ENCODE measurements around the gene VDR.

DNA sequence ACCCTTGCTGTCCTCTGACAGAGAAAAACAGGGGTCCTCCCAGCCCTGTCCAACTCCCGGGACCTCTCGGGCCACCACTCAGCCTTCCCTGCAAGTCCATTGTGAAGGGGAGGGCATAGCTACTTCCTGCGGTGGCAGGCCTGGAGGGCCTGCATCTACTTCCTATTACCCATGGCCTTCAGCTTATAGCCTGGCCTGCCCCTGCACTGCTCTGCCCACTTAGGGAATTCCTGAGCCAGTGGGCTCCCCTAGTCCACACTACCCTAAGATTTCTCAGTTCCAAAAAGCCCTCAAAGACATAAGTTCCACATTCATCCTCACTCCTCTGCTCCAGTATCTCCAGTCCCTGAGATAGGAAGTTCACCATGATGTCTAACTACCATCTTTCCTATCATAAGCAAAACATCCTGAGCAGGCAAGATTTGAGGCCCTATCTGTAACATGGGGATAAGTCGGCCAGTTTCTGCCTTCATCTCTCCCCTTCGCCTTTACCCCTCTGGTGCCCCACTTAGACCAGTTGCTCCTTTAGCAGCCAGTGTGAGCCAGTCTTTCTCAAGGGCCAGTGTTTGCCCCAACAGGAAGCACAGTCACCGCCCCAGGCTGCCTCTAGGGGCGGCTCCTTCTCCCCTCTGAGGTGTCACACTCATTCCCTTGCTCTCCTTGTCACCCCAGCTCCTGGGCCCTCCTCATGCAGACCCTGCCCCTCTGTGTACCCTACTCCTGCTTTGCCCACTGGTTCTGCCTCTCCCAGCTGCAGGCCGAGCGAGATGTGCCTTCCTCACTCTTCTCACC, 96.0 kb downstream of the VDR start:
- TF ChIP-seq, protein P1, sequence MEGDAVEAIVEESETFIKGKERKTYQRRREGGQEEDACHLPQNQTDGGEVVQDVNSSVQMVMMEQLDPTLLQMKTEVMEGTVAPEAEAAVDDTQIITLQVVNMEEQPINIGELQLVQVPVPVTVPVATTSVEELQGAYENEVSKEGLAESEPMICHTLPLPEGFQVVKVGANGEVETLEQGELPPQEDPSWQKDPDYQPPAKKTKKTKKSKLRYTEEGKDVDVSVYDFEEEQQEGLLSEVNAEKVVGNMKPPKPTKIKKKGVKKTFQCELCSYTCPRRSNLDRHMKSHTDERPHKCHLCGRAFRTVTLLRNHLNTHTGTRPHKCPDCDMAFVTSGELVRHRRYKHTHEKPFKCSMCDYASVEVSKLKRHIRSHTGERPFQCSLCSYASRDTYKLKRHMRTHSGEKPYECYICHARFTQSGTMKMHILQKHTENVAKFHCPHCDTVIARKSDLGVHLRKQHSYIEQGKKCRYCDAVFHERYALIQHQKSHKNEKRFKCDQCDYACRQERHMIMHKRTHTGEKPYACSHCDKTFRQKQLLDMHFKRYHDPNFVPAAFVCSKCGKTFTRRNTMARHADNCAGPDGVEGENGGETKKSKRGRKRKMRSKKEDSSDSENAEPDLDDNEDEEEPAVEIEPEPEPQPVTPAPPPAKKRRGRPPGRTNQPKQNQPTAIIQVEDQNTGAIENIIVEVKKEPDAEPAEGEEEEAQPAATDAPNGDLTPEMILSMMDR (optimal IDR thresholded peaks at IDR 0.05 in 1 of 3, IDR thresholded peaks at IDR 0.05 in 1 of 3, conservative IDR thresholded peaks at IDR 0.05 in 1 of 3; ENCODE audit: extremely low read depth in 1 of 3, insufficient read depth in 2 of 3, low read length in 3 of 3), result peak; percentile 10 to 33 (median 25)
- TF ChIP-seq EZH2 (IDR thresholded peaks at IDR 0.05; ENCODE audit: low read length), result no peak
